Right kidney (tissue), 1 donor: ENCODE data around the gene CAMTA1.

Experiments
- DNase-seq: peaks from one replicate; pipeline ENCODE4 v3.0.0-alpha.2; 2016

CAMTA1 gene

DNA sequence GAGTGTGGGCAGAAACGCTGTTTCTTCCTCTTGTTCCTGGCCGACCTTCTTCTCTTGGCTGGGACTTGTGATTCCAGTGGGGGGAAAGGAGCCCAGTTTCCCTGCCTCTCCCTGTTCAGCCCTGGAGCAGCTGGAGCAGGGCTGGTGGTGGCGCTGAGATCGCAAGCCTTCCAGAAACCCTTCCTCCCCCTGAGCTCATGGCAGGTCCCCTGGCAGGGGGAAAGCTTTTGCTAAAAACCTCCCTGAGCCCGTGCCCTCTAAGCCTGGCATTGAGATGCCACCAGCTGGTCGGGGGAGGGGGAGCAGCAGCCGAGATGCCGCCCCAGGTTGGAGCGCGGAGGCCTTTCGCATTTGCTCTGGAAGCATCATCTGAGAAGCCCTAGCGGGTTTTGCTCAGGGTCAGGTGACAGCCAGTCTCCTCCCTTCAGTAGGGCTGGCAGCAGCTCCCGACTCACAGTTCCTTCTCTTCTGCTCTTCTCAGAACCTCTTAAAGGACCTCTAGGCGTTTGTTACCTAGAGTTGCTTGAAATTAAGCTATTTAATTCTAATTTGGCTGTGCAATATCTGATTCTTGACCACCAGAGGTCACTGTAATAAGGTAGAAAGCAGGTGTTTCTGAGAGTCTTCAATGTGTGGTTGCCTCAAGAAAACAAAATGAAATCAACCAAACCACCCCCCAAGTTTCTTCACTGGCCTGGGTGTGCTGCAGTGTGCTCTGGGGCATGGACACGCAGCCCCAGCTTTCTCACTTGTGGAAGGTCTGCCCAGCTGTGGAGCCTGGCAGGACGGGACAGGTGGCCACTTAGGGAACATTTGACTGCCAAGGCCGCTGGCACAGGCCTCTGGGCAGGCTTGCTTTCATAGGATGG lies 257.3 kb downstream of the CAMTA1 start:
- peak; percentile 32 for DNase-seq

- no peak for DNase-seq
Observed at GRCh38 chr1:7043191-7043549, 257.9 kb downstream of the CAMTA1 start.

GRCh38 chr1:7043719-7044535 lies 258.7 kb downstream of the CAMTA1 start:
- DNase-seq: no peak

- no peak for DNase-seq
Observed at GRCh38 chr1:7045897-7046296, 260.6 kb downstream of the CAMTA1 start.

GRCh38 chr1:7046314-7046713 lies 261.1 kb downstream of the CAMTA1 start:
- DNase-seq: peak; percentile 38

- DNase-seq: no peak
Observed at GRCh38 chr1:7046891-7047290, 261.6 kb downstream of the CAMTA1 start.

GRCh38 chr1:7047866-7048265 lies 262.6 kb downstream of the CAMTA1 start:
- no peak for DNase-seq

DNA sequence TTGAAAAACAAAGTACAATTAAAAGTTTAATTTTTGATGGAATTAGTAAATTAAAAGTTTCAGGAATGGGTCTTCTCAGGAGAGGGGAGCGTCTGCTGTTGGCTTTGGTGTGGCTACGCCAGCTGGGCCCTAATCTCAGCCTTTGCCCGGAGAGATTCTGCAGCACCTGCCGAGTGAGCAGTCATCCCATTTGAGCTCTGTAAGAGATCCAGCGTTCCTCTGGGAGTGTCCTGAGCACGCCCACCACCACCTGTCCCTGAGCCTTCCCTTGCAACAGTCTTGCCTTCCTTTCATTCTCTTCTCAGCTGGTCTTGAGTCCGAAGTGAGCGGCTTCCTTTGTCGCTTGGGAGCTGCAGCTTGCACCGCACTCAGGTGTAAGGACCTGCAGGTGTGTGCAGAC lies 263.1 kb downstream of the CAMTA1 start:
- no peak for DNase-seq

DNA sequence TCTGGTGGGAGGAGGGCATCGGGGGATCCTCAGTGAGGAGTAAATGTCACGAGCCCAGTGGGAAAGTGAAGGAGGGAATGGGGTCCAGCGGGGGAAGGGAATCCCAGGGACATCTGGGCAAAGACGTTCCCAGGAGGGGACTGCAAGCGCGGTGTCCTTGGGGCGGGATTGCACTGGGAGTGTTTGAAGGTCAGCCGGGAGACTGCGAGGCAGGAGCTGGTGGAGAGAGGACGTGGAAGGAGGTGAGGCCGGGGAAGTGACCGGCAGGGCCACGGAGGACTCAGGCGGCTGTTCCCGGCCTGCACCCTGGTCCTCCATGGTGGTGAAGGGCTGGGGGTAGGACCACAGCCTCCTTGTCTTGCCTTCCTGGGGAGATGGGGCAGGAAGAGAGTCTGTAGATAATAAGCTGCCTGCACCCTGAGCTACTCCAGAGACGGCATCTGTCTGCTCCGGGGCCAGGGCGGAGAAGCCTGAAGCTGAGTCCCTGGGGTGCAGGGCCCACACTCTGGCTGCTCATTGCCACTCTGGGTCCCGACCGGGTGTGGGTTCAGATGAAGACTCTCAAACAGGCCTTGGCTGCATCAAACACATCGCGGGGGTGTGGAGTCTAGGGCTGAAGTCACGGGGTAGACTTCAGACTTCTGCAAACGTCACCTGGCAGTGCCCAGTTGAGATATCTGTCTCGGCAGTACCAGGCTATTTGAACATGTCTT lies 264.8 kb downstream of the CAMTA1 start:
- DNase-seq: no peak

DNA sequence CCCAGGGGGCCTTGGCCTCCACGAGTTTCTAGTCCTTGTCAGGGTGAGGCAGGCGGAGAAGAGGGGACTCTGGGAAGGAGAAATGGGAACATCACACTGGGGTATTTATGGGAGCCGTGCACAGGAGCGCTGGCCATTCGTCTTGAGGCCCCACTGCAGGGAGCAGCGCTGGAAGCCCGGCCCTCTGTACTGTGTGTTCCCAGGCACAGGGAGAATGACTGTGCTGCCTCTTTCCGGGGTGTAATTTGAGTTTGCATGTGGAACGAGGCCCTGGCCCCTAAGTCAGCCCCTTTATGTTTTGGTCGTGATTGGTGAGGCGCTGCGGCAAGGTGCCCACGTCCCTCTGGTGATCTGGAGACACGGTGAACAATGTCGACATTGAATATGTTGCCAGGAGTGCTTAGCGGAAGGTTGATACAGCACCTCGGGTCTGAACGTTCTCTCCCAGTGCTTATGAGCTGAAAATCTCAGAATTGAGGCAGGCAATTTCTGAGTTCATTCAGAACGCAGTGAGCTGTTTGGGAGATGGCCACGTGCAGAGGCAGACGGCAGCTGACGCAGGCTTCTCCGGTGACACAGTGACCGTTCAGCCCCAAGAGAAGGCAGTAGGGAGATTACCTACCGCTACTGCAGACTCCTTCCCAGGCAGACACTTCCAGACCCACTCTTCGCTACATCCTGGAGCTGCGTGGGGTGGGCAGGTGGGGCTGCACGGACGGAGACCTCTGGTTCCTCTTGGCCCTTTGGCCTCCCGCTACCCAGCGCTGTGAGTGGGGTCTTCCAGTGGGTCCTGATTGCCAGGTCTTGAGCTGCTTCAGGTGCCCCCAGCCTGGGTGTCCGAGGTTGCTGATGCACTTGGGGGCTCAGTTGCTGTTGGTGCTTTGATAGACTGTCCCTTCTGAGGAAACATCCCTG lies 265.8 kb downstream of the CAMTA1 start:
- DNase-seq: no peak

DNA sequence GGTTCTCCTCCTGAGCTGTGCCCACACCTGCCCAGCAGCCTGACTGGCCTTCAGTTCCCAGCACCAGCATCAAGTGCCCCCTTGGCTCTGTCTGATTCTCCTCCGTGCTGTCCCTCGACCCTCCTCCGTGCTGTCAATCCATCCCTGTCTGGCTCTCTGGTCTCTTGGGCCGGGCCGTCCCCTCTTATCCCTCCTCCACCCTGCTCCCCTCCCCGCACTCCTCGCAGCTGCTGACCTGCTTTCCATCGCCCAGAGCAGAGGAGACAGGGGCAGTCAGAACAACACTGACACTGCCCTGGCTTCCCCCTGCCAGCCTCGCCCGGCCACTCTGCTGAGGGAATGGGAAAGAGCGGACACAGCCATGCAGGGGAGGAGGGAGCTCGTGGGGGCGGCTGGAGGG lies 267.4 kb downstream of the CAMTA1 start:
- no peak for DNase-seq

GRCh38 chr1:7060745-7061144 lies 275.5 kb downstream of the CAMTA1 start:
- DNase-seq: no peak

GRCh38 chr1:7062346-7063061 lies 277.2 kb downstream of the CAMTA1 start:
- no peak for DNase-seq

DNA sequence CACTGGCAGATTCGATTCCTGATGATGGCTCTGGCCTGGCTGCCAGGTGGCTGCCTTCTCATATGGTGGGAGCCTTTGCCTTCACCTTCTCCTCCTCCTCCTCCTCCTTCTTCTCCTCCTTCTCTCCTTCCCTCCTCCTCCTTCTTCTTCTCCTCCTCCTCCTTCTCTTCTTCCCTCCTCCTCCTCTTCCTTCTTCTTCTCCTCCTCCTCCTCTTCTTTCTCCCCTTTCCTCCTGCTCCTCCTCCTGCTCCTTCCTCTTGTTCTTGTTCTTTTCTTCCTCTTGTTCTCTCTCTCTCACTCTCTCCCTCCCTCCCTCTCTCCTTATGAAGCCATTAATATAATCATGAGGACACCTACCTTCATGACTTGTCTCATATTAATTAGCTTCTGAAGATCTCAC lies 278.7 kb downstream of the CAMTA1 start:
- no peak for DNase-seq

DNA sequence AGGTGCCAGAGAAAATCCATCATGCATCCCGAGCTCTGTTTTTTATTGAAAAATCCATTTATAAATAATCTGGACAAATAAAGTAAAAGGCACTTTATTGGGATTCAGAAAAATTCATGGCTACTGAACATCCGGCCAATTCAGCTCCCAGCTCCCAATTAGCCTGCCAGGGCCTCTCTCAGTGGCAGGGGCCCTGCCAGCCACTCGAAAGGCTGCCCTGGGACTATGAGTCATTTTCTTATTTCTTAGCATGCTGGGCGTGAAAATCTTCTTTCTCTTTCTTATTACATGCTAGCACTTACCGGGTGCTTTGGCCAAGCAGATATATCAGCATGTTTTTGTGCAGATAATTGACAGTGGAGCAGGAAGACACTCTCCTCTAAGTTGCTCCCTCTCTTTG lies 283.3 kb downstream of the CAMTA1 start:
- DNase-seq: no peak

DNA sequence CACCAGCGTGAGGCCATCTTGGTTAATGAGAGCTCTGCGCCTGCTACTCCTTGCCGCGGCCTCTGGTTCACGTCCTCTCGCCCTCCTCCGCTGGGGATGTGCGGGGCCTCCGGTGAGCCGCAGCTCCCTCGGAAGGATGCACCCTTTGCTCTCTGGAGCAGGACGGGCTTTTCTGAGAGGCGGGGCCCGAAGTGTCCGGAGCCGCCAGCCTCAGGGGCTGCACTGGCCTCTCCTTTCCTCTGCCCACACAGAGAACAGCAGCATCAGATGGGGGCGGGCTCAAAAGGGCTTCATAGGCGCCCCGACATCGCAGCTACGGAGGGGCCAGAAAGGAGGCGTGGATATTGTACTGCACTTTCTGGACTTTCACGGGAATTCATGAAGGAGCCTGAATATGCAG lies 284.7 kb downstream of the CAMTA1 start:
- DNase-seq: no peak

- no peak for DNase-seq
Observed at GRCh38 chr1:7070389-7071029, 285.3 kb downstream of the CAMTA1 start.

DNA sequence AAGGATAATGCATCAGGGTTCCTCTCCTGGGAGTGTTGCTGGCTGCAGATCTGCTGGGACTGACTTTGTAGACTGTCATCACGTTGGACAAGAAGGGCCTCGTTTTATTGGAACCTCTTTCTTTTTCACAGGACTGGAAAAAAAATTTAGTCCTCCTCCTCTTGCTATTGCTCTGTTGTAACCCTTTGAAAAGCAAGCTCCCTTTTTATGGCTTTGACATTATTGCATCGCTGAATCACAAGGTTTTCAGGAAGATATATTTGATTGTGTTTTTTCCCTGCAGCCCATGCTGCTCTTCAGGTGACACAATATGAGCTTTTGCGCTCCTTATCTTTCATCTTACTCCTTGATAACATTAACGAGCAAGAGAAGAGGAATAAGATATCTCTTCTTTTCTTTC lies 290.9 kb downstream of the CAMTA1 start:
- DNase-seq: no peak

GRCh38 chr1:7076572-7076971 lies 291.3 kb downstream of the CAMTA1 start:
- no peak for DNase-seq

DNA sequence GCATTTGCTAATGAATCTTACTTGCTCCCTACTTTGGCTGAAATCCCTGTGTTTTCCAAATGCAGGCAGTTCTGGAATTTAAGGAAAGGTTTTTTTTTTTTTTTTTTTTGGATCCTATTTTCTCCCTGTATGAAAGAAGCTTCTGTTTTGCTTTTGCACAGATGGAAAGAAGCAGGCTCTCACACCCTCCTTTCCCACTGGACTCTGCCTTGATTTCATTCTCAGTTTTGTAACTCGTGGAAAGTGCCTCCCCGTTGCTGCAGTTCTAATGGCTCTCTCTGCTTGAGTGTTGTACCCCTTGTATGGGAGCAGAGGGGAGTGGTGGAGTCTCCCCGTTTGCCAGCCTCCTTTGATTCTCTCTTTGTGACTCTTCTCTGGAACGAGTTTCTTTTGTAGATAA lies 291.9 kb downstream of the CAMTA1 start:
- DNase-seq: no peak

GRCh38 chr1:7077970-7078369 lies 292.7 kb downstream of the CAMTA1 start:
- DNase-seq: no peak
